Activated gamma-delta T cell (primary cell): ENCODE results near the gene SNTA1.
"Not testable (repeated sequence)": the region's sequence is repeated elsewhere in the genome, so short reads cannot be mapped to it uniquely, and the experiment has no call there.

Experiments used
- DNase-seq: peaks from one replicate; lab custom pipeline; 2025; lab: John Stamatoyannopoulos, UW

SNTA1 gene

DNA sequence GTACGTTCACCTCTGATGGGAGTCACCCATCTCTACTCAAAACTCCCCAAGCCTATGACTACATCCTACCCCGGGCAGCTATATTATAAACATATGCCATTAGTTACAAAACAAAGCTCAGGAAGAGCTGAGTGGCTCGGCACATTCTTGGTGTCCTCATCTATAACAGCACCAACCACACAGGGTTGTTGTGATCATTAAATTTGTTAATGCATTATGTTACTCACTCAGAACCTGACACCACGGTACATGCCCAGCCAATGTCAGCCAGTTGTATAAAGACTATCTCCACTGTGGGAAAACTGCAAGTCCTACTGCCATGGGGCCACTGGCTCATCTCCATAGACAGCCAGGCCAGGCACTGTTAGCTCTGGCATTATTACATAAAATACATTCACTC lies 50.0 kb downstream of the SNTA1 start:
- DNase-seq: no peak

DNA sequence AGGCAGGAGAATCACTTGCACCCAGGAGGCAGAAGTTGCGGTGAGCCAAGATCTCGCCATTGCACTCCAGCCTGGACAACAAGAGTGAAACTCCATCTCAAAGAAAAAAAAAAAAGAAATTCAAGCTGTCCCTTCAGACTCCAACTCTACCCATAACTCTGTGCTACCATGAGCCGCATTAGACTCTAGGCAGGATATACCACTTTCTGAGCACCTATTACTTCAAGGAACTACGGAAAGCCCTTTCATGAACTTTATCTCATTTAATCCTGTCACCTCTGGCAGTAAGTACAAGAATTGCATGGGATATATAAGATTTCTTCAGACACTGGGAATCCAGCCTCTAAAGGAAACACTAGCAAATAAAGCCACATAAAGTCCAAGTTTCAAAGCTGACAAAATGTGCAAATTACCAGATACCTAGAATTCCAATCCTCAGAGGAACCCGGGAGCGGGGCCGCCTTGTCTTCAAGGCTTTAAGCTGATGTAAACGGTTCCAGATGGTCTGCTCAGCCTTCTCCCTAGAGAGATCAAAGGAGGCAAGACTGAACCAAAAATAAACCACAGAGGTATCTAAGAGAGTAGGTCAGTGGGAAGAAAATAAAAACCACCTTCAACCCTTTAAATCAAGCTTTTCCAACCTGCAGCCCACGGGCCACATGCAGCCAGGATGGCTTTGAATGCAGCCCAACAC lies 51.7 kb downstream of the SNTA1 start:
- DNase-seq: no peak

DNA sequence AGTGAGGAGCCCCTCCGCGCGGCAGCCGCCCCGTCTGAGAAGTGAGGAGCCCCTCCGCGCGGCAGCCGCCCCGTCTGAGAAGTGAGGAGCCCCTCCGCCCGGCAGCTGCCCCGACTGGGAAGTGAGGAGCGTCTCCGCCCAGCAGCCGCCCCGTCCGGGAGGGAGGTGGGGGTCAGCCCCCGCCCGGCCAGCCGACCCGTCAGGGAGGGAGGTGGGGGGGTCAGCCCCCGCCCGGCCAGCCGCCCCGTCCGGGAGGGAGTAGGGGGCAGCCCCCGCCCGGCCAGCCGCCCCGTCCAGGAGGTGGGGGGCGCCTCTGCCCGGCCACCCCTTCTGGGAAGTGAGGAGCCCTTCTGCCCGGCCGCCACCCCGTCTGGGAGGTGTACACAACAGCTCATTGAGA lies 54.2 kb downstream of the SNTA1 start:
- DNase-seq: not testable (repeated sequence)

DNA sequence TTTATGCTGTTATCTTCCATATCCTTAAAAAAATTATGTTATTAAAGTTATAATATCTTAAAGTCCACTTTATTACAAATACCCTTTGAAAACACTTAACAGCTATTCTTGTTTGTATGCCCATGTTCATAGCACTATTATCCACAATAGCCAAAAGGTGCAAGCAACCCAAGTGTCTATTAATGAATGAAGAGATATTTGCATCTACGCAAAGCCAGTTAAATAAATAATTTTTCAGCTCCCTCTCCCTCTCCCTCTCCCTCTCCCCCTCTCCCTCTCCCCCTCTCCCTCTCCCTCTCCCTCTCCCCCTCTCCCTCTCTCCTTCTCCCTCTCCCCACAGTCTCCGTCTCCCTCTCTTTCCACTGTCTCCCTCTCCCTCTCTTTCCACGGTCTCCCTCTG lies 55.3 kb downstream of the SNTA1 start:
- no peak for DNase-seq

DNA sequence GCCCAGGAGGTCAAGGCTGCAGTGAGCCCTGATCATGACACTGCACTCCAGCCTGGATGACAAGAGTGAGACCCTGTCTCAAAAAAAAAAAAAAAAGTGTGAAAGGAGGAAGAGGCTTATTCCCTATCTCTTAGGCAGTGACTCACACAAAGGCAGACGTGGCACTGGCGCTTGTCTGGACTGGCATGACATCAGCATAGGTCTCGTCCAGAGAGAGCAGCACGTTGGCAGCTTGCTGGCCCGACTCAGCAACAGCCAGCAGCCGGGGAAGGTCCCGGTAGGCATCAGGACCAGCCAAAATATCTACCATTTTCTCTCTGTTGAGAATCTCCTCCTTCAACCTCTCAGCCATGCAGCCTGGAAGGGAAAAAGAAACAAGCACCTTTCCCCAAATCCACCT lies 56.4 kb downstream of the SNTA1 start:
- DNase-seq: no peak

DNA sequence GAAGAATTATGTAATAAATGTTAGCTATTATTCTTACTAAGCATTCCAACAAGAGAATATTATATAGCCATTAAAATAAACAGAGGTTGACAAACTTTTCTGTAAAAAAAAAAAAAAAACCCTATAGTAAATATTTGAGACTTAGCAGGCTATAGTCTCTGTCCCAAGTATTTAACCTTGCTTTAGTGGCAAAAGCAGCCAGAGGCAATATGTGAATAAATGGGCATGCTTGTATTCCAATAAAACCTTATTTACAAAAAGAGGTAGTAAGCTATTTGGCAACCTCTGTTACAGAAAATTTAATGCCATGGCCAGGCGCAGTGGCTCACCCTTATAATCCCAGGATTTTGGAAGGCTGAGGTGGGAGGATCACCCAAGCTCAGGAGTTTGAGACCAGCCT lies 56.9 kb downstream of the SNTA1 start:
- no peak for DNase-seq

DNA sequence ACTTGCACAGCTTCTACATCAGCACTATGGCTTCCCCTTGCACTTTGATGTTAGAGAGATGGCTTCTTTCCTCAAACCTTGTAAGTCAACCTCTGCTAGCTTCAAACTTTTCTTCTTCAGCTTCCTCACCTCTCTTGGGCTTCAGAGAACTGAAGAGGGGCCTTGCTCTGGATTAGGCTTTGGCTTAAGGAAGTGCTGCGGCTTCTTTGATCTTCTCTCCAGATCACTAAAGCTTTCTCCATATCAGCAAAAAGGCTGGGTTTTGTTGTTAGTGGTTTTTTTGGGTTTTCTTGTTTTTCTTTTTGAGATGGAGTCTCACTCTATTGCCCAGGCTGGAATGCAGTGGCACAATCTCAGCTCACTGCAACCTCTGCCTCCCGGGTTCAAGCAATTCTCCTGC lies 66.2 kb downstream of the SNTA1 start:
- no peak for DNase-seq

DNA sequence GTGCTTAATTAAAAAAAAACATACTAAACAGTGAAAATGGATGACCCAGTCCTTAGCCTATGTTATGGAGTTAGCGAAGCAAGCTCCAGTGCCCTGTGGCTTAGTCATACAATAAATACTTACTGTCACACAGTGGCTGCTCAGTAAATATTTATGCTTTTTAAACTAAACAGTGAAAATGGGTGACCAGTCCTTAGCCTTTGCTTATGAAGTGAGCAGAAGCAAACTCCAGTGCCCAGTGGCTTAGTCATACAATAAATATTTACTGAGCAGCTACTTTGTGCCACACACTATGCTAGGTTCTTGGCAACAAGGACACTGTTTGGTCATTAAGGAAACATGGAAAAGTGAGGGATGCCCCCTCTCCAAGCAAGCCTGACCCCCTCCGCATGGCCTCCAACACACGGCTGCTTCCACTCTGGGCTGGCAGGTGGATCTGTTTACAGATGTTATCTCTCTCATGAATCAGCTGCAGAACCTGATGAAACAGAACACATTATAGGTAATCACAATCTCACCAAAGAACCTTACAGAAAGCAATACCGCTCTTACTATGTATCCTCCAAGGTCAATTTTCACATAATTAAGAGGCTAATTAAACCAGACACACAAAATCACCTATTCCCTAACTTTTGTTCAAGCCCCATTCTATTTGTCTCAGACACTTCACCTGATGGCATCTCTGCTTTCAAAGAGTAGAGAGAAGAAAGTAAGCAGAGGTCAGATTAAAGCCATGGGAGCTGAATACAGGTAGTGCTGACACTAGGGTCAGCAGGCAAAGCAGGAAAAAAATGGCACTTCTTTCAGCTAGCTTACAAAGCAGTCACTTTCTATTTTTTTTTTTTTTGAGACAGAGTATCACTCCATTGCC lies 69.6 kb downstream of the SNTA1 start:
- no peak for DNase-seq

DNA sequence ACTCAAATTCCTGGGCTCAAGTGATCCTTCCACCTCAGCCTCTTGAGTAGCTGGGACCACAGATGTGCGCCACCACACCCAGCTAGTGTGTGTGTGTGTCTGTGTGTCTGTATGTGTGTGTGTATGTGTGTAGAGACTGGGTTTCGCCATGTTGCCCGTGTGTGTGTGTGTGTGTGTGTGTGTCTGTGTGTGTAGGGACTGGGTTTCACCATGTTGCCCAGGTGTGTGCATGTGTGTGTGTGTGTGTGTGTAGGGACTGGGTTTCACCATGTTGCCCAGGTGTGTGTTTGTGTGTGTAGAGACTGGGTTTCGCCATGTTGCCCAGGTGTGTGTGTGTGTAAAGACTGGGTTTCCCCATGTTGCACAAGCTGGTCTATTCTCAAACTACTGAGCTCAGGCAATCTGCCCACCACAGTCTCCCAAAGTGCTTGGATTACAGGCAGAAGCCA lies 70.5 kb downstream of the SNTA1 start:
- no peak for DNase-seq

DNA sequence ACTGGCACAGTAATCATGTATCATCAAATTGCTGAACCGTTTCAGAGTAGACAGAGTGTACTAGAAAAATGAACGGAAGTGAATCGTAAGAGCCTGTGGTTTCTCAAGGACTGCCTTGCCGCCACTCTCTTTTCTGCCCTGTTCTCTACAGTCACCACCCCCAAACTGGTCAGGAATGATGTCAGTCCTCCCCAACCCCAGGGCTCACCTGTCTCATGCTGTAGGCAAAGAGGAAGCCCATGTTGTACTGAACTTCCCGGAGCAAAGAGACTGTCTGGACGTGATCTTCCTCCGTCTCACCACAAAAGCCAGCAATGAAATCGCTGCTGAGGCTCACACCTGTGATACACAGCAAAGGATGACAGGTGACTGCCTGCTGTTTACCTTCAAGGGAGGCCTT lies 73.3 kb downstream of the SNTA1 start:
- no peak for DNase-seq

DNA sequence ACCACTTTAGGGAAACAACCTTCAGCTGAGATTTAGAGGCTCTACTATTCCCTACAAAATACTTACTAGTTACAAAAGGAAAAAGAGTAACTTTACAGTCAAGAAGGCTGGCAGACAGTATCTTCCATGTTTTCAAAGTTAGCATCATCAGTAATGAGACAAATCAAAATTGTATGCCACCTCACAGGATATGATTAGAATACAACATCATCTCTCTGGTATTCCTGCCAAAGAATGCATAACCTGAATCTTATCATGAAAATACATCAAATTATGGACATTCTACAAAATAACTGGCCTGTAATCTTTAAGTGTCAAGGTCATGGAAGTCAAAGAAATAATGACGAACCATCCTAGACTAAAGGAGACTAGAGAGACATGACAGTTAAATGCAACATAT lies 80.7 kb downstream of the SNTA1 start:
- DNase-seq: no peak

DNA sequence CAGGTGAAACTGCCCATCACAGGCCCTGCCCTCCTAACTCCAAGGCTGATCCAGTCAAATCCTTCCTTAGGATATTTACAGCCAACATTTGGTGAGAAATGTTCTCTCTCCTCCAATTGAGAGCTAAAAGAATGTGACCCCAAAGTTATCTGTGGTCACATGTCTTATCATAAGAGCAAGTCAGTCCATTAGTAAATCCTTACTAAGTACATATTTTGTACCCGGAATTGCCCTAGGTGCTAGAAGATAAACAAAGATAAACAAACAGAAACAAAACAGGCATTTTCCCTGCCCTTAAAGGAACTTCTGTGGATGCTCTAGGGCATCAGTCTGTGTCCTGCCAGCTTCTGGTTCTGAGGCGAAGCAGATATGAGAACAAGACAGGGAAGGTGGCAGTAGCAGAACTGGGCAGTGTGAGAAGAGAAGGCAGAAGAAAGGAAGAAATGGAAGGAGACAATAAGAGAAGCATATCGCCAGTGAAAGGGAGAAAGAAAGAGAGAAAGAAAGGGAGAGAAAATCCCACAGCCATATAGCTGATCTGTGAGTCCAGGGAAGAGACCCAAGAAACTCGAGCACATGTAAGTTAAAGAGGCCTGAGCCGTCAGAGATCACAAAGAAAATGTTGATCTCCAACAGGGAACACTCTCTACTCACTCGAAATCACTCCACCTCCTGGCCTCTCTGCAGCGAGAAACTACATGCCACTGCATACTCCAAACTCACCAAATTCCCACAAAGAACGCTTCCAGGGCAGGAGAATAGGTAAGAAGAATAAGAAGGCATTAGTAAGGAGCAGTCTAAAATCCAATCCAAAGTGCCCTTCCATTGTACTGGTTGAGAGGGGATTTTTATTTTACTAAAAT lies 83.9 kb downstream of the SNTA1 start:
- DNase-seq: no peak
